Measurements from ENCODE around the gene ARFGEF2. TPM values are rescaled to one million over a fixed set of nuclear protein-coding genes. Genes with fewer than 3 reads are reported as not detected.

The ARFGEF2 gene
- total RNA-seq, 8 experiments from 2014 or later, result 13.1 to 34.3 (median 23.9) TPM

DNA sequence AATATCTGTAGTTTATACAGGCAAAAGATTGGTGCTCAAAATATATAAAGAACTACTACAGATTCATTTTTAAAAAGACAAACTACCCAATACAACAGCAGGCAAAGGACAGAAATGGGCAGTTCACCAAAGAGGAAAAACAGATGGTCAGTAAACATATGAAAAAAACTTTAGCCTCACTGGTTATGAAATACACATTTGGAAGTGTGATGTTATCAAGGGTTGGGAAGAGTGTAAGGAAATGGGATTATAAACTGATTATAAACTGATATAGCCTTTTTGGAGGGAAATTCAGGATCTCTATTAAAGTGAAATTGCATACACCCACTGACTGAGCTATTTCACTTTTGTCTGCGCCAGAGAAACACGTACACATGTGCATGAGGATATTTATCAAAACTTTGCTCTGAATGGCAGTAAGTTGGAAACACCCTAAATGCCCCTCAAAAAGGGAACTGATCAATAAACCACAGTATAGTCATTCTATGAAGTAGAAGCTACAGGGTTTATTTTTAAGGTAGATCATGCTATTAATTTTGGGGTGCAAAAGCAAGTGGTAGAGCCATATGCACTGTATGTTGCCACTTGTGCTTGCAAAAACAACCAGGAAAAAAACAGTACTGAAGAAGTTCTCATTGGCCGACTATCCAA is 32.2 kb upstream of the ARFGEF2 start:
- in situ Hi-C loops (cut with MboI; ENCODE audit: low pct_unique_long_range_greater_than_20kb in 2 of 9, low sequenced_read_pairs in 9 of 9, unreplicated experiment in 9 of 9), result no loop called here
- no peak for ATAC-seq (replicated peaks in 6 of 8)
- H3K27ac ChIP-seq, result no peak overlapping the region
- no peaks in the 10 kb centered on the region for H3K4me1 ChIP-seq (replicated peaks in 1 of 2)
- 32 to 100% (median 88%) methylated on average over 1 to 3 of the region's 3 CpGs; no CpG with 5 or more reads in 2 of the 10 experiments for WGBS, 10 experiments
- no peak overlapping the region for H3K4me3 ChIP-seq

DNA sequence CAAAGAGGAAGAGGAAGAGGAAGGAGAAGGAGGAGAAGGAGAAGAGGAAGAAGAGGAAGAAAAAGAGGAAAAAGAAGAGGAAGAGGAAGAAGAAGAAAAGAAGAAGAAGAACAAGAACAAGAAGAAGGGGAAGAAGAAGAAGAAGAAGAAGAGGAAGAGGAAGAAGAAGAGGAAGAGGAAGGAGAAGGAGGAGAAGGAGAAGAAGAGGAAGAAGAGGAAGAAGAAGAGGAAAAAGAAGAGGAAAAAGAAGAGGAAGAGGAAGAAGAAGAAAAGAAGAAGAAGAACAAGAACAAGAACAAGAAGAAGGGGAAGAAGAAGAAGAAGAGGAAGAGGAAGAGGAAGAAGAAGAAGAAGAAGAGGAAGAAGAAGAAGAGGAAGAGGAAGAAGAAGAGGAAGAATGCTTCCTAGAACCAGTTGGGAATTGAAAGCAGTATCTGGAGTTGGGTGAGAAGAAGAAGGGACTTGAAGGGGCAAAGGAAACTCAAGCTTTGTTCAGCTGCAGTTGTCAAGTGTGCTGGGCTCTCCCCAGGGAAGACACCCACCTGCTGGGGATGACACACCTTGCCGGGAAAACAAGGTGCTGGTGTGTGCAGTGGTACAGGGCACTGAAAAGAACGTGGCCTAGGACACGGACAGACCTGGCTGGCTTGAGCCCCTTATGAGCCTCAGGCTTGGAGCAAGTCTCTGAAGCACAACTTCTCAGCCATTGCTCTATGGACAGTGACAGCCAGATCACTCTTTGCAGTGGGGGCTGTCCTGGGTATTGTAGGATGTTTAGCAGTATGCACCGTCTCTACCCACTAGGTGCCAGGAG is 30.1 kb upstream of the ARFGEF2 start:
- no peak overlapping the region for H3K27ac ChIP-seq
- no peaks in the 10 kb centered on the region for H3K4me1 ChIP-seq (replicated peaks in 1 of 2)
- 40 to 100% (median 60%) methylated on average over 1 to 4 of the region's 4 CpGs; no CpG with 5 or more reads in 3 of the 10 experiments for WGBS, 10 experiments
- ATAC-seq (replicated peaks in 6 of 8), result no peak
- in situ Hi-C loops (cut with MboI; ENCODE audit: low pct_unique_long_range_greater_than_20kb in 2 of 9, low sequenced_read_pairs in 9 of 9, unreplicated experiment in 9 of 9), result no loop called here
- no peak overlapping the region for H3K4me3 ChIP-seq

DNA sequence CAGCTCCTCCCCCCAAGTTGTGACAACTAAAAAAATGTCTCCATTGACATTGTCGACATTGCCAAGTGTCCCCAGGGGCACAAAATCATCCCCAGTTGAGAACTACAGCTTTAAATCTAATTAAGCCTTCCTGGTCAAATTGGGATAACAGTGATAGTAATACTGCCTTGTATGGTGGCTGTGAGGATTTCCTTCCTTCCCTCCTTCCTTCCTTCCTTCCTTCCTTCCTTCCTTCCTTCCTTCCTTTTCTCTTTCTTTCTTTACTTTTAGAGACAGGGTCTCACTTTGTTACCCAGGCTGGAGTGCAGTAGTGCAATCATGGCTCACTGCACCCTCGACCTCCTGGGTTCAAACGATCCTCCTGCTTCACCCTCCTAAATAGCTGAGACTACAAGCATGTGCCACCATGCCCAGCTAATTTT is 29.5 kb upstream of the ARFGEF2 start:
- no peak for ATAC-seq (replicated peaks in 6 of 8)
- in situ Hi-C loops (cut with MboI; ENCODE audit: low pct_unique_long_range_greater_than_20kb in 2 of 9, low sequenced_read_pairs in 9 of 9, unreplicated experiment in 9 of 9), result no loop called here
- WGBS, 10 experiments, result 36 to 80% (median 67%) methylated on average over 1 to 2 of the region's 3 CpGs; no CpG with 5 or more reads in 7 of the 10 experiments

DNA sequence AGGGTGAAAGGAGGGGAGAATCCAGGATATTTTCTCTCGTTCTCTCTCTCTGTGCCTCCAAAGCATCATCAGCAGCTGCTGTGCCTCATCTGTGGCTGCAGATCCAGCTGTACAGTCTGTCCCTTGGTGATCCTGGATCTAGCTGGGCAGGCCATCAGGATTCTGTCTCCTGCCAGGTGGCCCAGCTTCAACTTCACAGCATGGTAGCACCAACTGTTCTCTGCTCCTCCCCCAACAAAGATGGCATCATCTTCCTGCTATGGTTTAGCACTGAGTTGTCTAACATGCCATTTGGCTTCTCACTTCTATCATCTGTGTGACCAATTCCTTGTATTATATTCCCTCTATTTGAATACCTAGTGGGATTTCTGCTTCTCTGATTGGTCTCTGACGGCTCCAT is 28.6 kb upstream of the ARFGEF2 start:
- in situ Hi-C loops (cut with MboI; ENCODE audit: low pct_unique_long_range_greater_than_20kb in 2 of 9, low sequenced_read_pairs in 9 of 9, unreplicated experiment in 9 of 9), result no loop called here
- H3K4me1 ChIP-seq (replicated peaks in 1 of 2), result no peaks in the 10 kb centered on the region
- no peak for ATAC-seq (replicated peaks in 6 of 8)
- 0 to 67% (median 50%) methylated on average over 1 to 2 of the region's 2 CpGs; no CpG with 5 or more reads in 4 of the 10 experiments for WGBS, 10 experiments
- H3K4me3 ChIP-seq, result no peak overlapping the region
- H3K27ac ChIP-seq, result no peak overlapping the region

More for the DNA sequence above, 29.5 kb upstream of the ARFGEF2 start:
- Histone ChIP-seq H3K4me3 (no peak overlapping the region), H3K27ac (no peak overlapping the region), H3K4me1 (replicated peaks in 1 of 2) (no peaks in the 10 kb centered on the region)

DNA sequence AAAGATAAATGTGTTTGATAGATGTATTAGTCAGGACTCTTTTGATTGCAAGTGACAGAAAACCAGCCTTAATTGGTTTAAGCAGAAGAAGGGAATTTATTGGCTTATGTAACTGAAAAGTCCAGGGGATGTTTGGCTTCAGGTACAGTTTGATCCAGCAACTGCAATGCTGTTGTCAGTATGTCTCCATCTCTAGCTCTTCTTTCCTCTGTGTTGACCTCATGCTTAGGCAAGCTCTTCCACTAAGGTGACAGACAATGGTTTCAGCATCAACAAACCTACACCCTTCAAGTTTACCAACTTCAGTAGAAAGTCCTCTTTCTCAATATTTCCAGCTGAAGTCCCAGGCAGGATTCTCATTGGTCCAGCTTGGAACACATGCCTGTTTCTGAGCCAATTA is 28.1 kb upstream of the ARFGEF2 start:
- Histone ChIP-seq H3K4me1 (replicated peaks in 1 of 2) (no peaks in the 10 kb centered on the region), H3K27ac (no peak overlapping the region), H3K4me3 (no peak overlapping the region)
- no peak for ATAC-seq (replicated peaks in 6 of 8)
- in situ Hi-C loops (cut with MboI; ENCODE audit: low pct_unique_long_range_greater_than_20kb in 2 of 9, low sequenced_read_pairs in 9 of 9, unreplicated experiment in 9 of 9), result no loop called here

DNA sequence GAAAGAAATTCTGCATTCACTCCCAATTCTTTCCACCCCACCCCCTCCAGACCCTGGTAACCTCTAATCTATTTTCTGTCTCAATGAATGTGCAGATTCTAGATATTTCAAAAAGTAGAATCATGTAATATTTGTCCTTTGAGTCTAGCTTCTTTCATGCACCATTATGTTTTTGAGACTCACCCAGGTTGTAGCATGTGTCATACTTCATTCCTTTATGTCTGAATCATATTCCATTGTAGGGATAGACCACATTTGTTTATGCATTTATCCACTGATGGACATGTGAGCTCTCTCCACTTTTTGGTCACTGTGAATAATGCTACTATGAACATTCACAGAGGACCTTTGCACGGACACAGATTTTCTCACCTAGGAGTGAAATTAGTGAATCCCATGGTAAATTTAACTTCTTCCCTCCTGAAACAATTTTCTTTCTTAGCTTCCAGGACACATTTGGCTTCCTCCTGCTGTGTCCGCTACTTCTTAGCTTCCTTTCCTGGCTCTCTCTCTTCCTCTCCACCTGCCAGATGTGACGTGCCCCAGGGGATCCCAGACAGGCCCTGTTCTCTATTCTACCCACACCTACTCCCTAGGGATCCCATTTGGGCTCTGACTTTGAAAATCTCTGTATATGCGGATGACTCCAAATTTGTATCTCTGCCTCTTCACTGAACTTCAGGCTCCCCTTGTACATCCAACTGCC is 24.1 kb upstream of the ARFGEF2 start:
- peak in 4 of 8 experiments; percentile 43 to 100 (median 74) for ATAC-seq (replicated peaks in 6 of 8)
- Histone ChIP-seq H3K4me3 (no peak overlapping the region), H3K27ac (no peak overlapping the region), H3K4me1 (replicated peaks in 1 of 2) (no peaks in the 10 kb centered on the region)
- in situ Hi-C loops (cut with MboI; ENCODE audit: low pct_unique_long_range_greater_than_20kb in 2 of 9, low sequenced_read_pairs in 9 of 9, unreplicated experiment in 9 of 9), result no loop called here
- WGBS, 10 experiments, result 0 to 100% (median 50%) methylated on average over 1 to 4 of the region's 4 CpGs; no CpG with 5 or more reads in 1 of the 10 experiments

DNA sequence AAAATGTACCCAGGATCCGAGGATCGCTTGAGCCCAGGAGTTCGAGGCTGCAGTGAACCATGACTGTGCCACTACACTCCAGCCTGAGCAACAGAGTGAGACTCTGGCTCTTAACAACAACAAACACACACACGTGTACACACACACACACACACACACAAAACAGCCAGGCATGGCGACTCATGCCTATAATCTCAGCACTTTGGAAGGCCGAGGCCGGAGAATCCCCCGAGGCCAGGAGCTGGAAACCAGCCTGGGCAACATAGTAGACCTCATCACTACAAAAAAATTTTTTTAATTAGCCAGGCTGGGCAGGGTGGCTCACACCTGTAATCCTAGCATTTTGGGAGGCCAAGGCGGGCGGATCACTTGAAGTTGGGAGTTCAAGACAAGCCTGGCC is 23.3 kb upstream of the ARFGEF2 start:
- ATAC-seq (replicated peaks in 6 of 8), result no peak

DNA sequence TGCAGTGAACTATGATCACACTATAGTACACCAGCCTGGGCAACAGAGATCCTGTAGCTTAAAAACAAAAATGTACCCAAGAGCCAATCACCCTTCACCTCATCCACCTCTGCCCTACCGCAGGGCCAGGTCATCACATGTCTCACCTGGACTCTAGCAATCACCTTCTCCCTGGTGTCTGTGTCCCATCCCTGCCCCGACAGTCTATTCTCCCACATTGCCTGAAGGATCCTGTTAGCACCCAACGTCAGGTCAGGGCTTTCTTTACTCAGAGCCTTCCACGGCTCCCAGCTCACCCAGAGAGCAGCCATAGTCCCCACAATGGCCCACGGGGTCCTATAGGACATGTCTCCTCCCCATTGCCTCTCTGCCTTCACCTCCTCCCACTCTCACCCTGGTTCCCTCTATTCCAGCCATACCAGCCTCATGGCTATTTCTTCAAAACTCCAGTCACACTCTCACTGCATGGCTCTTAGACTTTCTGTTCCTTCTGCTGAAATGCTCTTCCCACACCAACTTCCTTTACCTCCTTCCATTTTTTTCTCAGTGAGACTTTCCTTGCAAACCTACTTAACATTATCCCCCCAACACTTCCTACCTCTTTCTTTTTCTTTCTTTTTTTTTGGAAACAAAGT is 22.5 kb upstream of the ARFGEF2 start:
- WGBS, 10 experiments, result 57 to 95% (median 76%) methylated on average over 1 to 5 of the region's 5 CpGs; no CpG with 5 or more reads in 3 of the 10 experiments
- in situ Hi-C loops (cut with MboI; ENCODE audit: low pct_unique_long_range_greater_than_20kb in 2 of 9, low sequenced_read_pairs in 9 of 9, unreplicated experiment in 9 of 9), result no loop called here
- ATAC-seq (replicated peaks in 6 of 8), result no peak

More for the DNA sequence above, 23.3 kb upstream of the ARFGEF2 start:
- in situ Hi-C loops (cut with MboI; ENCODE audit: low pct_unique_long_range_greater_than_20kb in 2 of 9, low sequenced_read_pairs in 9 of 9, unreplicated experiment in 9 of 9), result no loop called here
- H3K4me3 ChIP-seq, result no peak overlapping the region
- no peaks in the 10 kb centered on the region for H3K4me1 ChIP-seq (replicated peaks in 1 of 2)
- H3K27ac ChIP-seq, result no peak overlapping the region
- 10 to 100% (median 75%) methylated on average over 1 to 5 of the region's 10 CpGs; no CpG with 5 or more reads in 4 of the 10 experiments for WGBS, 10 experiments

DNA sequence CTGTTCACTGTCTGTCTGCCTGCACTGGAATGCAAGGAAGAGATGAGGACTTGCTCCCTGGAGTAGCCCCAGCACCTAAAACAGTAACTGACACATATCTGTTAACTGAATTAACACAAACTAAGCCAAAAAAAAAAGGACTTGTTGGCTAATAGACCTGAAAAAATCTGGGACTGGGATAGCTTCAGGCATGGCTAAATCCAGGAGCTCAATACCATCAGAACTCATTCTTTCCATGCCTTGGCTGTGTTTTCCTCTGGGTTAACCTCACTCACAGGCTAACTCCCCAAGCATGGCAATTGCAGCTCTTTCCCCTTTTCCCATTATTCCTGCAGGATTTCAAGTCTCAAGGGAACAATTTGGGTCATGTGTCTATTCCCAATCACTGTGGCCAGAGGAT is 21.6 kb upstream of the ARFGEF2 start:
- in situ Hi-C loops (cut with MboI; ENCODE audit: low pct_unique_long_range_greater_than_20kb in 2 of 9, low sequenced_read_pairs in 9 of 9, unreplicated experiment in 9 of 9), result loop anchor here in 7 of 9 experiments (5.0 to 25.0 kb wide), 3 partner anchors 213 to 243 kb away; no protein-coding TSS in a partner anchor
- no peak for ATAC-seq (replicated peaks in 6 of 8)

More for the DNA sequence above, 22.5 kb upstream of the ARFGEF2 start:
- Histone ChIP-seq H3K4me3 (no peak overlapping the region), H3K4me1 (replicated peaks in 1 of 2) (no peaks in the 10 kb centered on the region), H3K27ac (no peak overlapping the region)

DNA sequence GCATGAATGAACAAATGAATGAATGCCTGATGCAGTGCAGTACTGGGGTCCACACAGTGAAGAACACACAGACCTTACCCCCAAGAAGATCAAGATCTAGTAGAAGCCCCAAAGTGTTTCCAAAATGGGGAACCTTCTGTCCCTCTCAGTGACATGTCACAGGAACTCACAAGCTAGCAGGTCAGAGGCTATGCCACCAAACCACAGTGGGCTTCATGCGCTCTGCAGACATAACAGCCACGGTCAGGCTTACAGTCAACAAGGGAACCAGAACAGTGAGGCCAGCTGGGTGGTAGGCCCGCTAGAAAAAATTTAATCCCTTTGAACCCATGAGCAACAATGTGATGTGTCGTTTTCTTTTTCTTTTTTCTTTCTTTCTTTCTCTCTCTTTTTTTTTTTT is 20.2 kb upstream of the ARFGEF2 start:
- Histone ChIP-seq H3K4me3 (no peak overlapping the region), H3K27ac (no peak overlapping the region), H3K4me1 (replicated peaks in 1 of 2) (peaks cover 5 to 6% of the 10 kb centered on the region in 2 donors)
- ATAC-seq (replicated peaks in 6 of 8), result no peak
- in situ Hi-C loops (cut with MboI; ENCODE audit: low pct_unique_long_range_greater_than_20kb in 2 of 9, low sequenced_read_pairs in 9 of 9, unreplicated experiment in 9 of 9), result loop anchor here in 7 of 9 experiments (5.0 to 25.0 kb wide), 3 partner anchors 214 to 244 kb away; no protein-coding TSS in a partner anchor
- WGBS, 10 experiments, result 50 to 100% (median 89%) methylated on average over 1 to 4 of the region's 4 CpGs; no CpG with 5 or more reads in 2 of the 10 experiments

More for the DNA sequence above, 21.6 kb upstream of the ARFGEF2 start:
- H3K4me3 ChIP-seq, result no peak overlapping the region
- peaks cover 5% of the 10 kb centered on the region in 2 donors for H3K4me1 ChIP-seq (replicated peaks in 1 of 2)
- no peak overlapping the region for H3K27ac ChIP-seq

DNA sequence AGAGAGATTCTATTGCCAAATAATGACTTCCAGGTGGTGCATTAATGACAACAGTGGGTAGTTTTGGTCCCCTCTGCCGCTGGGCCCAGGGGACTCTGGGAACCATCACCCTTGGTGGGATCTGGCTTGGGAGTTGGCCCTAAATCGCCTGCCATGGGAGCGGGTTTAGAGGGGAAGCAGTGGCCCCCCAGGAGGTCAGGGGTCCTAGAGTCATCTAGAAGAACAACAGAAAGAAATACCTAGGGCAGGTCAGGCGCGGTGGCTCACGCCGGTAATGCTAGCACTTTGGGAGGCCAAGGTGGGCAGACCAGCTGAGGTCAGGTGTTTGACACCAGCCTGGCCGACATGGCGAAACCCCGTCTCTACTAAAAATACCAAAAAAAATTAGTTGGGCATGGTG is 17.8 kb upstream of the ARFGEF2 start:
- no peak for ATAC-seq (replicated peaks in 6 of 8)
- in situ Hi-C loops (cut with MboI; ENCODE audit: low pct_unique_long_range_greater_than_20kb in 2 of 9, low sequenced_read_pairs in 9 of 9, unreplicated experiment in 9 of 9), result loop anchor here in 7 of 9 experiments (5.0 to 25.0 kb wide), 3 partner anchors 216 to 246 kb away; no protein-coding TSS in a partner anchor
- Histone ChIP-seq H3K27ac (no peak overlapping the region), H3K4me1 (replicated peaks in 1 of 2) (peaks cover 5 to 6% of the 10 kb centered on the region in 2 donors), H3K4me3 (no peak overlapping the region)
- WGBS, 10 experiments, result 60 to 96% (median 86%) methylated on average over 1 to 8 of the region's 10 CpGs; no CpG with 5 or more reads in 6 of the 10 experiments

DNA sequence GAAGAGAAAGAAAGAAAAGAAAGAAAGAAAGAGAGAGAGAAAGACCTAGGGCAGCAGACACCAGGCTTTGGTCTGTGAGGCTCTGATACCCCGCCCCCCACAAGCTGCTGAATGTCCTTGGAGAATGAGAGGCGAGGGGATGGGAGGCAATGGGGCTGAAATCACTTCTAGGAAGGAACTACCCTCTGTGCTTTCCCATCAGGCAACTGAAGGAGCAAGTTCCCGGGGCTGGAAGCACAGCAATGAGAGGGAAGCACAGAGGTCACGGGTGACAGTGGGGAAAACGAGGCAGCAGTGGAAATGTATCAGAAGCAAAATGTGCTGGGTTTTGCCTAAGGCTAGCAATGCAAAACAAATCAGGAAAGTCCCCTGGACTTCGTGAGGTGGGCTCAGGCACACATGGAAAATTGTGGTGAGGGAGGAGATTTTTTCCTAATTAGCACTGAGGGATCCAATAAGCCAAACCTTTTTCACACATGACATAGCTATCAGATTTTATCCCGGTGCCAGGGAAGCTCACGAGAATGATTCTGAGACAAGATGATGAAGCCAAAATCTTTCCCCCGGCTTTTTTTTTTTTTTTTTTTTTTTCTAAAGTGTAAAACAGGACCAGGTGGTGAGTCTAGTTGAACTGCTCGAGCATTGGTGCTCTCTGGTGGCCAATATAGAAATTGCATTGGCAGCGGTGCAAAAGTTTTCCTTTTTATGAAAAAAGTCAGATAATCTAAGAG is 16.8 kb upstream of the ARFGEF2 start:
- in situ Hi-C loops (cut with MboI; ENCODE audit: low pct_unique_long_range_greater_than_20kb in 2 of 9, low sequenced_read_pairs in 9 of 9, unreplicated experiment in 9 of 9), result loop anchor here (5.0 to 25.0 kb wide), 3 partner anchors 217 to 247 kb away; no protein-coding TSS in a partner anchor
- H3K27ac ChIP-seq, result no peak overlapping the region
- no peak overlapping the region for H3K4me3 ChIP-seq
- peak; percentile 47 to 77 (median 59) for ATAC-seq (replicated peaks in 6 of 8)
- peaks cover 5 to 6% of the 10 kb centered on the region in 2 donors for H3K4me1 ChIP-seq (replicated peaks in 1 of 2)
- WGBS, 10 experiments, result 3 to 18% (median 11%) methylated on average over 3 to 9 of the region's 11 CpGs

Measured in motor neuron (in vitro differentiated cells).